ENCODE results near the gene ICAM4.

Gene ICAM4

DNA sequence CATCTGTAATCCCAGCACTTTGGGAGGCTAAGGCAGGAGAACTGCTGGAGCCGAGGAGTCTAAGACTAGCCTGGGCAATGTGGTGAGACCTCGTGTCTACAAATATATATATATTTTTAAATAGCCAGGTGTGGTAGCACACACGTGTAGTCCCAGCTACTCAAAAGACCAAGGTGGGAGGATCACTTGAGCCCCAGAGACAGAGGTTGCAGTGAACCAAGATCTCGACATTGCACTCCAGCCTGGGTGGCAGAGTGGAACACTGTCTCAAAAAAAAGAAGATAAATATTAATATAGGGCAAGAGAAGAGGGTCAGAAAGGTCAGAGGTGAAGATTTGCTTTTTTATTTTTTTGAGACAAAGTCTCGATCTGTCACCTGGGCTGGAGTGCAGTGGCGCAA lies 40.2 kb upstream of the ICAM4 start:
- in situ Hi-C loops (cut with MboI; ENCODE audit: low sequenced_read_pairs, unreplicated experiment): loop anchor here (25.0 kb wide), 1 partner anchor 309 kb away; the partner anchor contains the start of gene OLFM2
- TF ChIP-seq, protein P1, sequence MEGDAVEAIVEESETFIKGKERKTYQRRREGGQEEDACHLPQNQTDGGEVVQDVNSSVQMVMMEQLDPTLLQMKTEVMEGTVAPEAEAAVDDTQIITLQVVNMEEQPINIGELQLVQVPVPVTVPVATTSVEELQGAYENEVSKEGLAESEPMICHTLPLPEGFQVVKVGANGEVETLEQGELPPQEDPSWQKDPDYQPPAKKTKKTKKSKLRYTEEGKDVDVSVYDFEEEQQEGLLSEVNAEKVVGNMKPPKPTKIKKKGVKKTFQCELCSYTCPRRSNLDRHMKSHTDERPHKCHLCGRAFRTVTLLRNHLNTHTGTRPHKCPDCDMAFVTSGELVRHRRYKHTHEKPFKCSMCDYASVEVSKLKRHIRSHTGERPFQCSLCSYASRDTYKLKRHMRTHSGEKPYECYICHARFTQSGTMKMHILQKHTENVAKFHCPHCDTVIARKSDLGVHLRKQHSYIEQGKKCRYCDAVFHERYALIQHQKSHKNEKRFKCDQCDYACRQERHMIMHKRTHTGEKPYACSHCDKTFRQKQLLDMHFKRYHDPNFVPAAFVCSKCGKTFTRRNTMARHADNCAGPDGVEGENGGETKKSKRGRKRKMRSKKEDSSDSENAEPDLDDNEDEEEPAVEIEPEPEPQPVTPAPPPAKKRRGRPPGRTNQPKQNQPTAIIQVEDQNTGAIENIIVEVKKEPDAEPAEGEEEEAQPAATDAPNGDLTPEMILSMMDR (IDR thresholded peaks at IDR 0.05; ENCODE audit: borderline replicate concordance, control extremely low read depth, extremely low read depth, insufficient read depth, missing control alignments): no peak
- no peak for DNase-seq (ENCODE audit: low spot score)

- peak; percentile 95 for DNase-seq (ENCODE audit: low spot score)
- TF ChIP-seq, protein P1 (IDR thresholded peaks at IDR 0.05; ENCODE audit: borderline replicate concordance, control extremely low read depth, extremely low read depth, insufficient read depth, missing control alignments): no peak
- in situ Hi-C loops (cut with MboI; ENCODE audit: low sequenced_read_pairs, unreplicated experiment): no loop called here
Observed at GRCh38 chr19:10251792-10252694, 34.7 kb upstream of the ICAM4 start, which contains the start of gene MRPL4. Gene MRPL4, plus strand, starts transcription at chr19:10252214. Its CDS starts 40 bp downstream, at chr19:10252254.

- in situ Hi-C loops (cut with MboI; ENCODE audit: low sequenced_read_pairs, unreplicated experiment): no loop called here
- DNase-seq (ENCODE audit: low spot score): no peak
- TF ChIP-seq, protein P1 (IDR thresholded peaks at IDR 0.05; ENCODE audit: borderline replicate concordance, control extremely low read depth, extremely low read depth, insufficient read depth, missing control alignments): no peak
Observed at GRCh38 chr19:10252707-10253106, 34.0 kb upstream of the ICAM4 start.

- in situ Hi-C loops (cut with MboI; ENCODE audit: low sequenced_read_pairs, unreplicated experiment): no loop called here
- DNase-seq (ENCODE audit: low spot score): no peak
- TF ChIP-seq, protein P1 (IDR thresholded peaks at IDR 0.05; ENCODE audit: borderline replicate concordance, control extremely low read depth, extremely low read depth, insufficient read depth, missing control alignments): no peak
Observed at GRCh38 chr19:10254244-10254643, 32.5 kb upstream of the ICAM4 start.

- TF ChIP-seq, protein P1 (IDR thresholded peaks at IDR 0.05; ENCODE audit: borderline replicate concordance, control extremely low read depth, extremely low read depth, insufficient read depth, missing control alignments): no peak
- no peak for DNase-seq (ENCODE audit: low spot score)
- in situ Hi-C loops (cut with MboI; ENCODE audit: low sequenced_read_pairs, unreplicated experiment): no loop called here
Observed at GRCh38 chr19:10255358-10255757, 31.4 kb upstream of the ICAM4 start.

DNA sequence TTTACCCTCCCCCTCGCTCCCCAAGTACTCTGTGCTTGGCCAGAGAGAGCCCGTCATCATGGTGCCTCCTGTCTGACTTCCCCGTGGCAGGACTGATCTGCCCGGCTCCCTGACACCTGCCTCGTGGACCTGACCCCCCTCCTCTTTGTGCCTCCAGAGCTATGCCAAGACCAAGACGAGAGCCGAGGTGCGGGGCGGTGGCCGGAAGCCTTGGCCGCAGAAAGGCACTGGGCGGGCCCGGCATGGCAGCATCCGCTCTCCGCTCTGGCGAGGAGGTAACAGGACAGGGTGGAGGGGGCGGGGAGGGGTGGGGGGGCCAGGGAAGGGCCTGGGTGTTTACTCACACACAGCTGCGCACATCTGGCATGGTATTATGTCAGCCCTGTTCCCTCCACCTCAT lies 30.2 kb upstream of the ICAM4 start:
- in situ Hi-C loops (cut with MboI; ENCODE audit: low sequenced_read_pairs, unreplicated experiment): no loop called here
- TF ChIP-seq, protein P1 (IDR thresholded peaks at IDR 0.05; ENCODE audit: borderline replicate concordance, control extremely low read depth, extremely low read depth, insufficient read depth, missing control alignments): no peak
- DNase-seq (ENCODE audit: low spot score): no peak
